GM19455 (cell line): ENCODE results near the gene CASP8.
"Not testable (repeated sequence)": the region's sequence is repeated elsewhere in the genome, so short reads cannot be mapped to it uniquely, and the experiment has no call there.

Source experiments
- ATAC-seq: cut with Tn5 transposase; IDR thresholded peaks from one replicate; pipeline ENCODE4 v1.9.1; 2021; ENCODE audit not compliant: unreplicated experiment

CASP8 gene

GRCh38 chr2:201260302-201260800 lies at the start of gene CASP8:
TSS of gene CASP8 (plus strand) at chr2:201260536. CDS start at chr2:201266487, 5,951 bp downstream.
- no peak for ATAC-seq

GRCh38 chr2:201215963-201216362 lies 44.4 kb upstream of the CASP8 start:
- ATAC-seq: no peak

DNA sequence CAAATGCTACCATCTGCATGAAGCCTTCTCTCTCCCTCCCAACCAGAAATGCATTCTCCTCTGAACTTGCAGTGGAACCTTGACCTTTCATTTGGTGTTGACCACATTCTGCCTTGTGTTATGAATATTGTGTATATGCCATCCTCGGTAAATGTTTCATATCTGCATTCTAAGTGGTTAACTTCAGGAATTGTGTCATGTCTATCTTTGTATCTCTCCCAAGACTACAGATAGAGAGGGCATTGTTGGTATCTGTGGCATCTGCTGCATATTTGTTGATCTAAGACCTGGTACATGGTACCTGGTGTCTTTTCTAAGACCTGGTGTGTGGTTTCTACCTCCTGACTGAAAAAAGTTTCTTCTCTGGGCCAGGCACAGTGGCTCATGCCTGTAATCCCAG lies 43.4 kb upstream of the CASP8 start:
- ATAC-seq: no peak

GRCh38 chr2:201218780-201219179 lies 41.6 kb upstream of the CASP8 start:
- no peak for ATAC-seq

DNA sequence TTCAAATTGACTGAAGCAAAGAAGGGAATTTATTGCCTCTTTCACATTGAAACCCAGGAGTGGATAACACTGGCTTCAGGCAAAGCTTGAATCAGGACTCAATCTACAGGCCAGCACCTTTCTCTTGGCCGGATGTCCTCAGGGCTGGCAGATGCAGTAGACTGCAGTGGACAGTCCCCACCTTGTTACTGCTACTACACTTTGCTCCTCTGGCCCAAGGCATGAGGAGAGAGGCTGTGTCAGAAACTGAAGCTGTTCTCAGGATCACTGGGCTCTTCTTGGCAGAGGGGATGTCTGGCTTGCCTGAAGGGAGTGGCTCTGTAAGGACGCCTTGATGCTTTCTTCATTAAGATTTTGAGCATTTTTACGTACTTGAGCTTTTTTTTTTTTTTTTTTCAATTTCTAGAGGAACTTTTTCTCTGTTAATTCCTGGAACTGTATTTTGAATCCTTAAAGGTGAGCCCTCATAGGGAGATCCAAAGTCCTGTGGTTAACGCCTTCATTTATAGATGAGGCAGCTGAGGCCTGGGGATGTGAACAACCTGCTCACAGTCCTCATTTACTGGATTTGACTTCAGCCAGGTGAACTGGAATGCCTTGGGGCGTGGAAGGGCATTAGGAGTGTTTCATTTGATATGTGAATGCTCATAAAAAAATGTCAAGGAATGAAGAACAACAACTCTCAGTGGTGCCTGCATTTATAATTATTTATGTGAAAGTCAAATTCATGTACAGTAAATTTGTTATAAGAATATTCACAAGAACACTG lies 40.8 kb upstream of the CASP8 start:
- ATAC-seq: no peak

GRCh38 chr2:201220102-201220570 lies 40.2 kb upstream of the CASP8 start:
- ATAC-seq: no peak

DNA sequence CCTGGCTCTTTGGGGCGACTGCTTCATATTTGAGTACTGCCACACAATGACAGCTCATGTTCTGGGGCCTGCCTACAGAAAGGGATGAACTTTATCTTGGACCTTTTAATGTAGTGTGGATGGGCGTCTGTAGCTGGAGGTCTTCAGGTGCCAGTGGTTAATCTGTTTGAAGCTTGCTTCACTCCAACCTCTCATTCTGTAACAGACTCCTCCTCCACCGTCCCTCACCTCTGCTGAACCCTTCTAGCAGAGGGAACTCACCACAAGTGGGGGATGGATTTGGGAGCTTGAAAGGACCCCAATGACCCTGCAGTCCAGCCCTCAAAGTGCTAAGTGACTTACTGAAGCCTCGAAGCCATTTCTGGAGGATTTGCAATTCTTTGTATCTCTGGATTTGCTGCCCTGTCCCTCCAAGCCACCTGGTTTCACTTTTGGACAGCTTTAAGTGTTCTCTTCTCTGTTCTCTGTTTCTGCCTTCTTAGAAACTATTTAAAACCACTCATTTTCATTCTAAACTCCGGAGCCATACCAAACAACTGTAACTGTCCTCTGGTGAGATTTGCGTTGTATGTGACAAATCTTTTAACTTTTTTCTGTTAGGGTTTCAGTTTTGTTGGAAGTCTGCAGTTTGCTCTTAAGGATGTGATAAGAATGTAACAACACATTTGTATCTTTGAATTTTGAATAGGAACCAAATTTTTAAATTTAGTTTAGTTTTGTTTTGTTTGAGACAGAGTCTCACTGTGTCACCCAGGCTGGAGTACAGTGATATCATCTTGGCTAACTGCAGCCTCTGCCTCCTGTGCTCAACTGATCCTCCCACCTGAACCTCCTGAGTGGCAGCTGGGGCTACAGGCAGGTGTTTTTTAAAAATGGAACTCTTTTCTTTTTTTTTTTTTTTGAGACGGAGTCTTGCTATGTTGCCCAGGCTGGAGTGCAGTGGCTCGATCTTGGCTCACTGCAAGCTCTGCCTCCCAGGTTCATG lies 37.0 kb upstream of the CASP8 start:
- peak; percentile 97 for ATAC-seq

DNA sequence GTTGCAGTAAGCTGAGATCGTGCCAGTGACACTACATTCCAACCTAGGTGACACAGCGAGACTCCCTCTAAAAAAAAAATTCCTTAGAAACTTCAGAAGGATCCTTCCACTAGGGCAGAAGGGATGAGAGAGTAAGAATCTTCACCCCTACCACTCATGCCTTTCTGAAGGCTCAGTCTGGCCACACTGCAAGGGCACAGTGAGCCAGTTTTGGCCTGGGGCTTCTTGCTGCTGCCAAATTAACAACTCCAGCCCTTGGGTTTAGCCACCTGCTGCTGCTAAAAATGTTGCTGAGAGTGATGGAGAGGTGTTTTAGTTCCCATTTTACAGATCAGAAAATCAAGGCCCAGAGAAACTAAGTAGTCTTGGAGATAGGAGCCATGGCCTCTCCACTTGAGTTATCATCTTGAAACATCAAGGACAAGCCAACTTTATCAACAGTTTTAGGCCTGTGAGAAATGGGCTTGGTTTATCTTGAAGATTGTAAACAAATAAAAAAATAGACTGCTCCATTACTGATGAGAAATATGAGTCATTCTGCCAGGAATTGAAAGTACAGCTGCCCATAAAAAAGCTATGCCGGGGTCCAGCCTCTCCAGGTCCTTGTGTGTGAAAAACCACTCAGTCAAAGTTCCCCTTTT lies 31.9 kb upstream of the CASP8 start:
- no peak for ATAC-seq

- no peak for ATAC-seq
These were observed 31.4 kb upstream of the CASP8 start for GRCh38 chr2:201228912-201229290.

DNA sequence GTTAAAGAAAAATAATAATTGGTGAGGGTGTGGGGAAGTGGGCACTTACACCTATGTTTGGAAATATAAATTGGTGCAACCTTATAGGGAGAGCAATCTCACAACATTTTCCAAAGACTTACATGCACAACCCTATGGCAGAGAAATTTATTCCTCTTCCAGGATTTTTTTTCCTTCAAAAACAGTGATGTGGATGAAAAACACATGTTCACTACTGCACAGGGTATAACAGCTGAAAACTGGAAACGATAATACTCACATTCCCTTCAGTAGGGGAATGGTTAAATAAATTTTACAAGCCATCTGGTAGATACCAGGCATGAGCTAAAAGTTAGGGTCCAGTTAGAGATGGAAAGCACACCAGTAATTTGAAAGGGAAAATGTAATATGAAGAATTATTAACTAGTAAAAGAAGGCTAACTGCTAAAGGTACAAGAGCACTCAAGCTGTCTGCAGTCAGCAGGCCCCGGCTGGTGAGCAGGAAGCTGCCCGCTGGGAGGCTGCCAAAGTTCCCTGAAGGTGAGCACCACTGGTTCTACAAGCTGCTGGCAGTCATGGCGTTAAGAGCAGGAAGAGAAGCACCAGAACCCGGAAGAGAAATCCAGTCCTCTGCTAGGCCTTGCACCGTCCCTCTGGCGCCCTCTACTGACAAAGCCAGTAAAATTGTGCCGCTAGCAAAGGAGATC lies 28.4 kb upstream of the CASP8 start:
- peak; percentile 51 for ATAC-seq

DNA sequence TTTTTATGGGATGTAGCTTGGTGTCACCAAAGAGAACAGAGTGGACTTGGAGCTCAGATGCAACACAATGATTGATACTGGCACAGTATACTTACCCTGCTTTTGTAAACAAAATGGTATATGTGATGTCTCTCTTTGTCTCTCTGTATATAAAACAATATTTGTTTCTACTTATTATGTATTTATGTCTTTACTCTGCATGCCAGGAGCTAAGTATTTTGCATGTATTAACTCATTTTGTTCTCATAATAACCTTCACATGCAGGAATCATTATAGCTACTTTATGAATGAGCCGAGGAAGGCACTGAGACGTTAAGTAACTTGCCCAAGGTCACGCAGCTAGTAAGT lies 27.9 kb upstream of the CASP8 start:
- no peak for ATAC-seq

GRCh38 chr2:201233192-201233811 lies 27.0 kb upstream of the CASP8 start:
- peak; percentile 90 for ATAC-seq

GRCh38 chr2:201233812-201234662 lies 26.3 kb upstream of the CASP8 start:
- peak; percentile 10 for ATAC-seq

- ATAC-seq: no peak
These were observed 25.6 kb upstream of the CASP8 start for GRCh38 chr2:201234663-201235135.

DNA sequence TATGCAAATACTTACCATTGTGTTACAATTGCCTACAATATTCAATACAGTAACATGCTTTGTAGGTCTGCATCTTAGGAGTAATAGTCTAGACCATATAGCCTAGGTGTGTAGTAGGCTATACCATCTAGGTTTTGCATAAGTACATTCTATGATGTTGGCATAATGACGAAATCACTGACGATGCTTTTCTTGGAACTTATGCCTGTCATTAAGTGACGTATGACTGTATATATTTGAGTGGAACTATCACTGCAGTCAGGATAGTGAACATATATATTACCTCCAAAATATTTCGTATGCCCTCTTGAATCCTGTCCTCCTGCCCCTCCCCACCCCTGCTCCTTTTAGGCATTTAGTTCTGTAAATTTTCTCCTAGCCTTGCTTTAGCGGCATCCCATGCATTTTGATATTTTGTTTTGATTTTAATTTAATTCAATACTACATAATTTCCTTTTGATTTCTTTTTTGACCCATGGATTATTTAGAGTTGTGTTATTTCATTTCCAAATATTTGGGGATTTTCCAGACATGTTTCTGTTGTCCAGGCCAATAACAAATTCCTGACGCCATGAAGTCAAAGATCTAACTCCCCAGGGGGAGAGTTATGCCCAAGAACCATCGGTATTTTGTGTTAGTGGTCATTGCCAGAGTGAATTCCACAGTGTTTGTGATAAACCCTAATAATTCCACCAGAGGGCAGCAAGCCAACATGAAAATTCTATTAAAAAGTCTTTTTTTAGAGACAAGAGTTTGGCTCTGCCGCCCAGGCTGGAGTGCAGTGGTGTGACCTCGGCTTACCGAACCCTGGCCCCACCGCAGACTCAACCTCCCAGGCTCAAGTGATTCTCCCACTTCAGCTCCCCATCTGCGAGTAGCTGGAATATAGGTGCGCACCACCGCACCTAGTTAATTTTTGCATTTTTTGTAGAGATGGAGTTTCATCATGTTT lies 24.2 kb upstream of the CASP8 start:
- ATAC-seq: no peak

DNA sequence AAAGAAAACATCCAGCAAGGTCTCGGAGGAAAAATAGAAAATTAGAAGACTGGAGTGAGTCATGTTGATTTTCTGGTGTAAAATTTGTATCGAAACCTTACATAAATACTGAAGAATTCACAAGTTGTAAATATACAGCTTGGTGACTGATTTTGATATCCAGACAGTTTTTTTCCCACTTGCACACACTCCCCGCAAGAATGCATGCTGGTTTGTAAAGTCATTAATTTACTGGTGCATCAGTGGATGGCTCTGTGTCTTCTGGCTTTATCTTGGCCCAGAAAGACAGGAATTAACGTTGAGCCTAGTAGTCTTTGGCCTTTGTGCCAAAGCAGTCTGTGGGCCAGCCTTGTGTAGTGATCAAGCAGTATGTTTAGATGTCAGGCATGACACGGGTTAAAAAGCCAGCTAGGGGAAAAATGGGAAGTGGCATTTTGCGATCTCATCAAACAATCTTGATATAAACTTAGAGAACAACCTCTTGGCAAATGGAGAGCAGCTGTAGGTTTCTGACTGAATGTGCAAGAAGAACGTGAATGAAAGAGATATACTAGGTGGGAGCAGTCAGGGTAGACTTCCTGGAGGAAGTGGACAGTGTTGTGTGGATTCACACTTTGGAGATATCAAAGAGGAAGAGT lies 22.7 kb upstream of the CASP8 start:
- no peak for ATAC-seq

GRCh38 chr2:201239167-201239935 lies 21.0 kb upstream of the CASP8 start:
- not testable (repeated sequence) for ATAC-seq
